GM18951 (cell line): ENCODE measurements around the gene AOPEP.
"Not testable (repeated sequence)": the region's sequence is repeated elsewhere in the genome, so short reads cannot be mapped to it uniquely, and the experiment has no call there.

Experiments
- POLR2A ChIP-seq: IDR thresholded peaks from 4 replicates; pipeline ENCODE4 v1.6.1; 2011; ENCODE audit warnings: mild to moderate bottlenecking; ENCODE audit not compliant: insufficient read length, insufficient read depth; ENCODE audit errors: extremely low read depth
- in situ Hi-C: fragments of 300-500 bp; cut with MboI; formaldehyde crosslinking; loops from one replicate; pipeline ENCODE4 v1.12.0; 2022; ENCODE audit warnings: low sequenced_read_pairs, mixed read lengths, inconsistent platforms; ENCODE audit not compliant: unreplicated experiment

Gene AOPEP

DNA sequence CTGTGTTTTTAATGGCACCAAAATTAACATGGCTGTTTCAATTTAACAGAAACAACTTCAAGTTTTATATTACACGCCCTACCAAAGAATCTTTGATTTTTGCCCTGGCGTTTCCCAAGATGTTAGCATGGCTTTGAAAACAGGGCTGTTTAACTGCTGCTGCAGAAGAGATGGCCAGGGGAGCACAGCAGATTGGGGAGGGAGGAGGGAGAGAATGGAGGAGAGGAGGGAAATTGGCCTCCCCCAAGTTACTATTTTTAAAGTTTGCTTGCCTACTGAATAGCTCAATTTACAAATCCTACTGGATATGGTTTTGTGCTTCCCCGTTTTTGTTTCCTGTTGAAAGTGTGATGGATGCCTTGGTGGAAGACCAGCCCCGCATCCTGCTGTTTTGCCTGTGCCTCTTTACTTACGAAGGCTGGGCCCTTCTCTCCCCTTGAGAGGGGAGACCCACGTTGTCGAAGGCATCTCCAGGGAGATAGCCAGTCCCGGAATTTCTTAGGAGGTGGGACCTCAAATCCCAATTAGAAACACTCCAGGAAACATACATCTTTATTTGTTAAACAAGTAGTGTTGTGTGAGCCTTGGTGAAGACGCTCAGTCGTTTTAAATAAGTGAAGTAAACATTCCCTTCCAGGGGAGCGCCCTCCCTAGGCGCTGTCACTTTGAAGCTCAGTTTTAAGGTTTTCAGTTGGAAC, 98.6 kb downstream of the AOPEP start:
- in situ Hi-C loops, result no loop called here
- no peak for TF ChIP-seq POLR2A

- TF ChIP-seq POLR2A, result no peak
- in situ Hi-C loops, result no loop called here
These were observed 99.1 kb downstream of the AOPEP start for GRCh38 chr9:94825611-94825958.

DNA sequence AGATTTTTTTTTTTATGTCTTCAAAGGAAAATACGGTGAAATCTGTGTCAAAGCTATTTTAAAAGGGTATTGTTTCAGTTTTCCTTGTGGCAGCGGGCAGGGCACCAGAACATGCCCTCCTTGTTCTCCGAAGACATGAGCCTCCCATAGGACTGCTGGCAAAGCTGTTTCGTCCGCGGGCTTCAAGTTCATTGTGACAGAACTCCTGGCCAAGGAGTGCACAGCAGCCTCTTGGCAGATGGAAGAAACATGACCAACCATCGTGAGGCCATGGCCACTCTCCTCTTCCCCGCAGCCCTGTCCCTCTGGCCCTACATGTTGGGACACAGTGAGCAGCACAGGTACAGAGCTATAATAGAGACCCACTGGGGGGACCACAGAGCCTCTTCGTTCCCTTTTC, 99.5 kb downstream of the AOPEP start:
- TF ChIP-seq POLR2A, result no peak
- in situ Hi-C loops, result no loop called here

DNA sequence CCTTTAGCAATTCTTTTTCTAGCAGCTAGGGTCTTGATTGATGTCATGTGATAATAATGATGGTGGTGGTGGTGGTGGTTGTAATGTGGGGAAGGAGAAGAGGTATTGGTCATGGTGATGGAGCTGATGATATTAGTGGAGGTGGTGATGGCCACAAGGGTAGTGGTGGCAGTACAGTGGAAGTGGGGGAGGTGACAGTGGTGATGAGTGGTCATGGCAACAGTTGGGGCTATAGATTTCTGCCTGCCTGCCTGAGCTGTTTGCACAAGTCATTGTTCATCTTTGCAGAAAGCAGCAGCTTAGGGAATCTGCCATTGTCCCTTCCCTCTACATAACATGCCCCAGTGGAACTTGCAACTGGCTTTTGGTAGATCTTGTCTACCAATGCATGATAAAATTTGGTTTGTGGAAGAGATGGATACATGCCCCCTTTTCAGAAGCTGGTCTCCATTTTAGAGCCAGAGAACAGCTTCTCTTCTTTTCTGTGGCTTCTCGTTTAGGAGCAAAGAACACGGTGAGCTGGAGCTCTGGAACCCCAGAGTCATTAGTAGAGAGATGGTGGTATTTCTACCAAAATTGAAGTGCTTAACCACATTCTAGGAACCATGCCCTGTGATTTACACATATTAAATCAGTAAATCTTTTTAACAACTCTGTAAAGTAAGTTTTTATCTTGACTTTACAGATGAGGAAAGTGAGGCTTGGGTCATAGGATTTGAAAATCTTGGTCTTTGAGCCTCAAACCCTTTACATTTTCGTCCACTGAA, 100.3 kb downstream of the AOPEP start:
- in situ Hi-C loops, result no loop called here
- no peak for TF ChIP-seq POLR2A

DNA sequence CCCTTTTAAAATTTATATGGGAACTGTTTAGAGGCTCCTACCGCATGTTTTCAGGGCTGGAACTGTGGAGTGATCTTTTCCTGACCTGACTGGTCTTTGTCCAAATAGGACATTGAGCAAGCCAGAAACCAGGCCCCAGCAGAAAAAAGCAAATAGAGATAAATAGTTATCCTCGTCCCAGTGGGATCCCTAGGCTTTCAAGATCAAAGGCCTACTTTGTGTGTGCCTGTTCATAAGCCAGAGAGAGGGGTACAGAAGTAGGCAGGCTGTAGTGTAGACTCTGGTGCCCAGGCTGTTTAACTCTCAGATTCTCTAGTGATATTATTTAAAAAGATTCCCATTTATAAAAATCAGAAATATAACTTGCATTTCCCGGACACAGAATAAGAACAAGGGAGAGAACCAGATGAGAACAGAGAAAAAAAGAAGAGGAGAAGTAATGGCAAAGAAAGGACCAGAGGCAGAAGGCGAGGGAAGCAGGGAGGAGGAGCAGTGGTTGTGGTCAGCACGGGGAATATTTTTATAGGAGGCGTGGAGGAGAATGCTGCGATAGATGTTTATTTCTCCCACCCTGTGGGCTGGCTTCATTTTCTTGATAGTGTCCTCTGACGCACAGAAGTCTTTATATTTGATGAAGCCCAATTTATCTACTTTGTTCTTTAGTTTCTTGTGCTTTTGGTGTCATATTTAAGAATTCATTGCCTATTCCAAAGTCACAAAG, 101.2 kb downstream of the AOPEP start:
- TF ChIP-seq POLR2A, result no peak

GRCh38 chr9:94829380-94830070, 103.0 kb downstream of the AOPEP start:
- in situ Hi-C loops, result no loop called here
- no peak for TF ChIP-seq POLR2A

More for the DNA sequence above, 101.2 kb downstream of the AOPEP start:
- in situ Hi-C loops, result no loop called here

GRCh38 chr9:94830071-94830604, 103.6 kb downstream of the AOPEP start:
- in situ Hi-C loops, result not testable (repeated sequence)

DNA sequence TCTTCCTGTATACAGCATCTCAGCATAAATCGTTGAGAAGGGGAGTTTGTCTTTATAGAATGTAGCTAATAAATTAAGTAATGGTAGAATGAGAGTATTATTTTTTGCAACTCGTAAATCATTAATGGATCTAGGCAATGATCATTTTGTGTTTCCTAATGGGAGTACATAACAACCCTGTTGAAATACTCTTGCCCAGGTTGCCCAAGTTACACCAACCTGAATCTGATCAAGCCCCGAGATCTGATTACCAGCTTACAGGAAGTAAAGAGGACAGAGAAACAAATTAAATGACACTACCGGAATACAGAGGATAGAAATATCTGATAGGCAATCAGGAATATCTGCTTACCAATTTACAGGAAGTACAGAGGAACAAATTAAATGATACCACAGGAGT, 107.3 kb downstream of the AOPEP start:
- in situ Hi-C loops, result no loop called here
- TF ChIP-seq POLR2A, result no peak

- in situ Hi-C loops, result no loop called here
- TF ChIP-seq POLR2A, result no peak
These were observed 110.9 kb downstream of the AOPEP start for GRCh38 chr9:94837404-94837803.

- no peak for TF ChIP-seq POLR2A
- in situ Hi-C loops, result no loop called here
These were observed 112.9 kb downstream of the AOPEP start for GRCh38 chr9:94839398-94839797.

DNA sequence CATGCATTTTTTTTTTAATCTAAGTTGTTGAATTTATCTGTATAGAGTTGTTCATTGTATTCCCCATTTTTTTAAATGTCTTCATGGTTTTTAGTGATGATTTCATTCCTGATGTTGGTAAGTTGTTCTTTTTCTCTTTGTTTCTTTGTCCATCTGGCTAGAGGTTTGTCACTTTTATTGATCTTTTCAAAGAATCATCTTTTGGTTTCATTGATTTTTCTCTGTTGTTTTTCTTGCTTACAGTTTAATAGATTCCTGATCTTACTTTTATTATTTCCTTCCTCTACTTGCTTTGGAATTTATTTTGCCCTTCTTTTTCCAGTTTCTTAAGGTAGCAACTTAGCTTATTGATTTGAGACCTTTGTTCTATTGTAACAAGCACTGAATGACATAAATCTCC, 114.2 kb downstream of the AOPEP start:
- TF ChIP-seq POLR2A, result no peak
- in situ Hi-C loops, result no loop called here

- TF ChIP-seq POLR2A, result no peak
- in situ Hi-C loops, result no loop called here
These were observed 116.6 kb downstream of the AOPEP start for GRCh38 chr9:94843134-94843533.

GRCh38 chr9:94846739-94847138, 120.2 kb downstream of the AOPEP start:
- in situ Hi-C loops, result no loop called here
- no peak for TF ChIP-seq POLR2A
